Measurements from ENCODE around the gene XRRA1.

- TF ChIP-seq, protein P1, sequence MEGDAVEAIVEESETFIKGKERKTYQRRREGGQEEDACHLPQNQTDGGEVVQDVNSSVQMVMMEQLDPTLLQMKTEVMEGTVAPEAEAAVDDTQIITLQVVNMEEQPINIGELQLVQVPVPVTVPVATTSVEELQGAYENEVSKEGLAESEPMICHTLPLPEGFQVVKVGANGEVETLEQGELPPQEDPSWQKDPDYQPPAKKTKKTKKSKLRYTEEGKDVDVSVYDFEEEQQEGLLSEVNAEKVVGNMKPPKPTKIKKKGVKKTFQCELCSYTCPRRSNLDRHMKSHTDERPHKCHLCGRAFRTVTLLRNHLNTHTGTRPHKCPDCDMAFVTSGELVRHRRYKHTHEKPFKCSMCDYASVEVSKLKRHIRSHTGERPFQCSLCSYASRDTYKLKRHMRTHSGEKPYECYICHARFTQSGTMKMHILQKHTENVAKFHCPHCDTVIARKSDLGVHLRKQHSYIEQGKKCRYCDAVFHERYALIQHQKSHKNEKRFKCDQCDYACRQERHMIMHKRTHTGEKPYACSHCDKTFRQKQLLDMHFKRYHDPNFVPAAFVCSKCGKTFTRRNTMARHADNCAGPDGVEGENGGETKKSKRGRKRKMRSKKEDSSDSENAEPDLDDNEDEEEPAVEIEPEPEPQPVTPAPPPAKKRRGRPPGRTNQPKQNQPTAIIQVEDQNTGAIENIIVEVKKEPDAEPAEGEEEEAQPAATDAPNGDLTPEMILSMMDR (IDR thresholded peaks at IDR 0.05; ENCODE audit: low read depth, low read length), result no peak
- TF ChIP-seq POLR2A (IDR thresholded peaks at IDR 0.05; ENCODE audit: extremely low read depth, insufficient read length), result no peak
Measured at GRCh38 chr11:74820763-74821162, 128.1 kb downstream of the XRRA1 start.
